Stimulated activated CD4-positive, alpha-beta T cell treated with anti-CD3 and anti-CD28 coated beads, Interleukin-15, amount 100 ng/mL, for 1 hour (primary cell): ENCODE measurements around the gene KRTAP20-4.

Experiments used
- DNase-seq, 2 donors: peaks; one replicate each; pipeline ENCODE4 v3.0.0-alpha.2; 2020; ENCODE audit warnings: low read depth in 1 of 2, low spot score in 1 of 2

KRTAP20-4 gene

GRCh38 chr21:30620522-30620921, at the start of gene KRTAP20-4:
Gene KRTAP20-4, plus strand, starts transcription at chr21:30620627.
- no peak for DNase-seq

- no peak for DNase-seq
Measured at GRCh38 chr21:30577766-30578165, 42.7 kb upstream of the KRTAP20-4 start.

GRCh38 chr21:30579346-30579745, 41.1 kb upstream of the KRTAP20-4 start:
- no peak for DNase-seq

- DNase-seq, result no peak
Measured at GRCh38 chr21:30580132-30580531, 40.3 kb upstream of the KRTAP20-4 start.

GRCh38 chr21:30582870-30583269, 37.6 kb upstream of the KRTAP20-4 start:
- DNase-seq, result no peak

GRCh38 chr21:30590297-30590696, 30.1 kb upstream of the KRTAP20-4 start, which contains the start of gene KRTAP22-2:
Gene KRTAP22-2, minus strand, starts transcription at chr21:30590397.
- no peak for DNase-seq

GRCh38 chr21:30592140-30592539, 28.3 kb upstream of the KRTAP20-4 start, which contains the start of gene KRTAP6-3:
Gene KRTAP6-3, plus strand, starts transcription at chr21:30592440. Its CDS starts 6 bp downstream, at chr21:30592446.
- no peak for DNase-seq

GRCh38 chr21:30598802-30599201, 21.6 kb upstream of the KRTAP20-4 start, which contains the start of gene KRTAP6-2:
Gene KRTAP6-2, minus strand, starts transcription at chr21:30598902. Its CDS starts 28 bp downstream, at chr21:30598874.
- no peak for DNase-seq

GRCh38 chr21:30600787-30601186, 19.6 kb upstream of the KRTAP20-4 start, which contains the start of gene KRTAP22-1:
Gene KRTAP22-1, plus strand, starts transcription at chr21:30601087.
- no peak for DNase-seq

- no peak for DNase-seq
Measured at GRCh38 chr21:30605968-30606367, 14.5 kb upstream of the KRTAP20-4 start.

GRCh38 chr21:30612132-30612531, 8.3 kb upstream of the KRTAP20-4 start:
- DNase-seq, result no peak

GRCh38 chr21:30613836-30614235, 6.6 kb upstream of the KRTAP20-4 start, which contains the start of gene KRTAP6-1:
Gene KRTAP6-1, minus strand, starts transcription at chr21:30613930. Its CDS starts 26 bp downstream, at chr21:30613904.
- no peak for DNase-seq

GRCh38 chr21:30615199-30615598, 5.2 kb upstream of the KRTAP20-4 start:
- no peak for DNase-seq

- no peak for DNase-seq
Measured at GRCh38 chr21:30616125-30616524, 4.3 kb upstream of the KRTAP20-4 start, which contains the start of gene KRTAP20-1. Gene KRTAP20-1, plus strand, starts transcription at chr21:30616425. Its CDS starts 30 bp downstream, at chr21:30616455.

- no peak for DNase-seq
Measured at GRCh38 chr21:30620080-30620479, 347 bp upstream of the KRTAP20-4 start.

- DNase-seq, result no peak
Measured at GRCh38 chr21:30623362-30623761, 2.9 kb downstream of the KRTAP20-4 start.

- no peak for DNase-seq
Measured at GRCh38 chr21:30625449-30626165, 5.2 kb downstream of the KRTAP20-4 start.

- no peak for DNase-seq
Measured at GRCh38 chr21:30628109-30628508, 7.7 kb downstream of the KRTAP20-4 start.

GRCh38 chr21:30629200-30629599, 8.8 kb downstream of the KRTAP20-4 start:
- no peak for DNase-seq

GRCh38 chr21:30634906-30635305, 14.5 kb downstream of the KRTAP20-4 start, which contains the start of gene KRTAP20-2:
Gene KRTAP20-2, plus strand, starts transcription at chr21:30635206. Its CDS starts 58 bp downstream, at chr21:30635264.
- no peak for DNase-seq

GRCh38 chr21:30638686-30639085, 18.3 kb downstream of the KRTAP20-4 start:
- no peak for DNase-seq

GRCh38 chr21:30642564-30642963, 22.1 kb downstream of the KRTAP20-4 start, which contains the start of gene KRTAP20-3:
Gene KRTAP20-3, plus strand, starts transcription at chr21:30642864.
- no peak for DNase-seq
